Activated T-cell treated with anti-CD3 and anti-CD28 coated beads, Interleukin-2, amount 50 U/mL, for 4 hours (primary cell): ENCODE data around the gene AIG1. TPM values are rescaled to one million over a fixed set of nuclear protein-coding genes. Genes with fewer than 3 reads are reported as not detected.

Source experiments
- ATAC-seq, 2 donors: fragments of 200-7000 bp; cut with Tn5 transposase; one replicate each; pipeline ENCODE4 v1.10.0; 2021
- DNase-seq: peaks from one replicate; pipeline ENCODE4 v3.0.0-alpha.2; 2020
- H3K27me3 Mint-ChIP-seq: one replicate; pipeline ENCODE4 v1.8.0; 2021; ENCODE audit warnings: low read depth, mixed read lengths
- H3K36me3 Mint-ChIP-seq: one replicate; pipeline ENCODE4 v1.8.0; 2022; ENCODE audit warnings: mixed read lengths; ENCODE audit not compliant: insufficient read depth
- H3K4me1 Mint-ChIP-seq: one replicate; pipeline ENCODE4 v1.8.0; 2021; ENCODE audit warnings: low read depth, mixed read lengths
- H3K4me3 Mint-ChIP-seq: one replicate; pipeline ENCODE4 v1.8.0; 2021; ENCODE audit warnings: mild to moderate bottlenecking, moderate library complexity, mixed read lengths
- H3K9me3 Mint-ChIP-seq: one replicate; pipeline ENCODE4 v1.8.0; 2021; ENCODE audit warnings: mixed read lengths
- total RNA-seq, 3 donors: library from RNA; stranded (reverse); gene quantifications; one replicate each; pipeline ENCODE4 v1.2.1, GENCODE V29; 2021

Gene AIG1
- total RNA-seq, 3 donors from 2014 or later = 3.9 to 7.6 (median 5.5) TPM

DNA sequence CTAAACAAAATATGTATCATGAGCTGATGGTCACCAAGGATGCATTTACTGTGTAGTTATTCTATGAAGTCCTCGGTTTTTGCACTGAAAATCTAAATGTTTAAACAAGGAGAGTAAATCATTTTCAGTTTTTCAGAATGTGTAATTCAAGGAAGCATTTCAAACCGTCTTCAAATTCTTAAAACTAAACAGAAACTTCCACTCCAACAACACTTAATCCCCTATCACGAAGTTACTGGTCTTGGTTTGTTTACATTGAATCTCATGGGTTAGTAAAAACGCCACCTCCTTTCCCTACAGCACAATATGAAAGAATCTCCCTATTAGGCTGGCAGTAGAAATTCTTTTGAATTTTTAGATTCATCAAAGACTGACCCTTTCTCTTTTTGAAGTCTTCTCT is 192.9 kb downstream of the AIG1 start:
- DNase-seq (no peak), ATAC-seq (no peak)
- peaks cover 2% of the 10 kb centered on the region for H3K36me3 Mint-ChIP-seq
- H3K27me3 Mint-ChIP-seq = no peaks in the 10 kb centered on the region
- H3K4me1 Mint-ChIP-seq = peaks cover under 1% of the 10 kb centered on the region
- no peak overlapping the region for H3K4me3 Mint-ChIP-seq
- no peaks in the 10 kb centered on the region for H3K9me3 Mint-ChIP-seq

GRCh38 chr6:143258945-143259344 is 198.3 kb downstream of the AIG1 start:
- ATAC-seq = no peak
- Mint-ChIP-seq H3K36me3 (no peaks in the 10 kb centered on the region), H3K9me3 (peaks cover 6% of the 10 kb centered on the region), H3K27me3 (no peaks in the 10 kb centered on the region), H3K4me3 (no peak overlapping the region), H3K4me1 (no peaks in the 10 kb centered on the region)
- no peak for DNase-seq

- H3K36me3 Mint-ChIP-seq = peaks cover 2% of the 10 kb centered on the region
- no peaks in the 10 kb centered on the region for H3K27me3 Mint-ChIP-seq
- no peak overlapping the region for H3K4me3 Mint-ChIP-seq
- DNase-seq (no peak), ATAC-seq (no peak)
- peaks cover 6% of the 10 kb centered on the region for H3K9me3 Mint-ChIP-seq
- H3K4me1 Mint-ChIP-seq = no peaks in the 10 kb centered on the region
These were observed 200.2 kb downstream of the AIG1 start for GRCh38 chr6:143260857-143261256.

- DNase-seq = no peak
- ATAC-seq = no peak
- no peaks in the 10 kb centered on the region for H3K4me1 Mint-ChIP-seq
- peaks cover 2% of the 10 kb centered on the region for H3K36me3 Mint-ChIP-seq
- H3K27me3 Mint-ChIP-seq = no peaks in the 10 kb centered on the region
- H3K4me3 Mint-ChIP-seq = no peak overlapping the region
- peaks cover 6% of the 10 kb centered on the region for H3K9me3 Mint-ChIP-seq
These were observed 201.3 kb downstream of the AIG1 start for GRCh38 chr6:143261899-143262436.

DNA sequence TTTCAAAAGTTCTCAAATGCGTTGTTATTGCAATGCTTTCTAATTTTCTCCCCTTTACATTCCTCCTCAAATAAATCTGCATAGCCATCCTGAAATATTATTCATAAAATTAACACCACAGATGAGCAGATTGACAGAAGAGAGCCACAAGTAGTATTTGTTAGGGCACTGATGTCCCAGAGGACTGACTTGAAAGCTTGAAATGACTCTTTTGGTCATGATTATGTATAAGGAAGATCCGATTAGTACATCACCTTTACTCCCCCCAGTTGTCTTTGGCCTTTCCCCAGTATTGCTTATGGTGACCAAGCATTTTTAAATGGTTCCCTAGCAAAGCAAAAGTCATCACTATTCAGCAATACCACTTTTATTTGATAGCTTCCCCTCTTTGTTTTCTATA is 202.2 kb downstream of the AIG1 start:
- no peak for ATAC-seq
- Mint-ChIP-seq H3K36me3 (peaks cover 2% of the 10 kb centered on the region), H3K9me3 (peaks cover 6% of the 10 kb centered on the region), H3K4me1 (no peaks in the 10 kb centered on the region), H3K27me3 (no peaks in the 10 kb centered on the region), H3K4me3 (no peak overlapping the region)
- no peak for DNase-seq

DNA sequence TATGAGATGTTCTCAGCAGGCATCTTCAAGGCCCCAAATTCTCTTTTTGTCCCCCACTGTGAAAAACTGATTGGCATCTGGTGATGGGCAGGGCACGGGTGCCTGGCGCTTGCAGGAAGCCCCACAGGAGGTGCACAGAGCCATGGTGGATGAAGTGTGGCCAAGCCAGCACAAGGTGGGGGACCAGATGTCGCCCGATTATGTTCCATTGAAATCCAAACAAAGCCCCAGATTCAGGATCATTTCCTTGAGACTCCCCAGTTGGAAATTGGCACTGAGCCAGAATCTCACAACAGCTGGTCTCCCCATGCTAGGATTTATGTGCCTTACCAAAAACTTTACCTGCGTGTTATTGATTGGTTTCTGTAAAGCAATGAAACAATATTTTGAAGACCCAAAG is 203.7 kb downstream of the AIG1 start:
- no peak for DNase-seq
- Mint-ChIP-seq H3K36me3 (peaks cover 2% of the 10 kb centered on the region), H3K9me3 (peaks cover under 1% of the 10 kb centered on the region), H3K4me3 (no peak overlapping the region), H3K4me1 (no peaks in the 10 kb centered on the region), H3K27me3 (no peaks in the 10 kb centered on the region)
- no peak for ATAC-seq

- H3K9me3 Mint-ChIP-seq = no peaks in the 10 kb centered on the region
- peaks cover 2% of the 10 kb centered on the region for H3K36me3 Mint-ChIP-seq
- no peak overlapping the region for H3K4me3 Mint-ChIP-seq
- H3K4me1 Mint-ChIP-seq = no peaks in the 10 kb centered on the region
- ATAC-seq = no peak
- no peak for DNase-seq
- H3K27me3 Mint-ChIP-seq = no peaks in the 10 kb centered on the region
These were observed 204.5 kb downstream of the AIG1 start for GRCh38 chr6:143264986-143265764.

GRCh38 chr6:143267760-143268159 is 207.1 kb downstream of the AIG1 start:
- DNase-seq (no peak), ATAC-seq (no peak)
- Mint-ChIP-seq H3K4me3 (no peak overlapping the region), H3K9me3 (no peaks in the 10 kb centered on the region), H3K27me3 (no peaks in the 10 kb centered on the region), H3K36me3 (peaks cover 2% of the 10 kb centered on the region), H3K4me1 (no peaks in the 10 kb centered on the region)

- Mint-ChIP-seq H3K9me3 (peaks cover 3% of the 10 kb centered on the region), H3K27me3 (no peaks in the 10 kb centered on the region), H3K4me3 (no peak overlapping the region), H3K36me3 (peaks cover 5% of the 10 kb centered on the region), H3K4me1 (no peaks in the 10 kb centered on the region)
- ATAC-seq (no peak), DNase-seq (no peak)
These were observed 207.8 kb downstream of the AIG1 start for GRCh38 chr6:143268439-143268838.

DNA sequence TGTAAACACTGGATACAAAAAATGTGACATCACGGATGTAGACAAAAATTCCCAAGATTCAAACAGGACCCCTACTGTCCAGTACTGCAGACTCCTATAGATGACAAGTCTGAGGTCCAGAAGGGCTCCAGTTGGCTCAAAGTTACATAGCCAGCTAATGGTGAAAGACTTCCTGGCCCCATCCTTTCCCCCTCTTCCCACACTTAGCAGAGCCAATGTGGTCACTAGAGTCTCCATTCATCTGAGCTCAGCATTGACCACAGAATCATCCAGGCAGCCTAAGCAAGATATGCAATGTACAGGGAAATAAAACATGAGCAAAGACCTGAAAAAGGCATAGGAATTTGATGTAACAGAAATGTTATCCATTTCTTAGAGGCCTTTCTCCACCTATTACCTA is 209.3 kb downstream of the AIG1 start:
- DNase-seq (no peak), ATAC-seq (no peak)
- H3K27me3 Mint-ChIP-seq = no peaks in the 10 kb centered on the region
- H3K9me3 Mint-ChIP-seq = peaks cover 5% of the 10 kb centered on the region
- no peak overlapping the region for H3K4me3 Mint-ChIP-seq
- peaks cover 7% of the 10 kb centered on the region for H3K36me3 Mint-ChIP-seq
- no peaks in the 10 kb centered on the region for H3K4me1 Mint-ChIP-seq

- no peak overlapping the region for H3K4me3 Mint-ChIP-seq
- DNase-seq = no peak
- ATAC-seq = no peak
These were observed 210.3 kb downstream of the AIG1 start for GRCh38 chr6:143271024-143271423.

DNA sequence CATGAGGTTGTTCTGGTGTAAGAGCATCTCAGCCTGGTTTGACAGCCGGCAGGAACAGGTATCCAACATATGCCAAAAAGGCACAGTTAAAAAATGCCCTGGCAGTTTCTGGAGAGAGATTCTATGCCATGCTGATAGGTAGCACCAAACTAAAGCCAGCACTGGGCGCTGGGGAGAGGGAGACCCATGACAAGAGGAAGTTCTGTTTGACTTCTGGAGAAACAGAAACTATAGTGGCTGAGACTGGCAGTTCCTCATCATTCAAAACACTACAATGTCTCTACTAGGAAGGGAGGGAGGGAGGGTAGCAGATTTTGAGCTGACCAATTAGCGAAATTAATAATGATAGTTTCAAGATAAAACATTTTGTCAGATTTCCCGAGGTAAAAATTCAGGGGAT is 215.7 kb downstream of the AIG1 start:
- H3K4me3 Mint-ChIP-seq = no peak overlapping the region
- peaks cover 5% of the 10 kb centered on the region for H3K9me3 Mint-ChIP-seq
- no peaks in the 10 kb centered on the region for H3K27me3 Mint-ChIP-seq
- peaks cover 5% of the 10 kb centered on the region for H3K36me3 Mint-ChIP-seq
- H3K4me1 Mint-ChIP-seq = peaks cover 3% of the 10 kb centered on the region
- DNase-seq (no peak), ATAC-seq (no peak)

More at GRCh38 chr6:143271024-143271423, 210.3 kb downstream of the AIG1 start:
- Mint-ChIP-seq H3K27me3 (no peaks in the 10 kb centered on the region), H3K4me1 (no peaks in the 10 kb centered on the region), H3K36me3 (peaks cover 5% of the 10 kb centered on the region), H3K9me3 (peaks cover 5% of the 10 kb centered on the region)

- no peak for DNase-seq
- no peaks in the 10 kb centered on the region for H3K36me3 Mint-ChIP-seq
- ATAC-seq = no peak
- no peaks in the 10 kb centered on the region for H3K27me3 Mint-ChIP-seq
- H3K4me1 Mint-ChIP-seq = peaks cover 3% of the 10 kb centered on the region
- no peaks in the 10 kb centered on the region for H3K9me3 Mint-ChIP-seq
- no peak overlapping the region for H3K4me3 Mint-ChIP-seq
These were observed 218.7 kb downstream of the AIG1 start for GRCh38 chr6:143279385-143279784.

DNA sequence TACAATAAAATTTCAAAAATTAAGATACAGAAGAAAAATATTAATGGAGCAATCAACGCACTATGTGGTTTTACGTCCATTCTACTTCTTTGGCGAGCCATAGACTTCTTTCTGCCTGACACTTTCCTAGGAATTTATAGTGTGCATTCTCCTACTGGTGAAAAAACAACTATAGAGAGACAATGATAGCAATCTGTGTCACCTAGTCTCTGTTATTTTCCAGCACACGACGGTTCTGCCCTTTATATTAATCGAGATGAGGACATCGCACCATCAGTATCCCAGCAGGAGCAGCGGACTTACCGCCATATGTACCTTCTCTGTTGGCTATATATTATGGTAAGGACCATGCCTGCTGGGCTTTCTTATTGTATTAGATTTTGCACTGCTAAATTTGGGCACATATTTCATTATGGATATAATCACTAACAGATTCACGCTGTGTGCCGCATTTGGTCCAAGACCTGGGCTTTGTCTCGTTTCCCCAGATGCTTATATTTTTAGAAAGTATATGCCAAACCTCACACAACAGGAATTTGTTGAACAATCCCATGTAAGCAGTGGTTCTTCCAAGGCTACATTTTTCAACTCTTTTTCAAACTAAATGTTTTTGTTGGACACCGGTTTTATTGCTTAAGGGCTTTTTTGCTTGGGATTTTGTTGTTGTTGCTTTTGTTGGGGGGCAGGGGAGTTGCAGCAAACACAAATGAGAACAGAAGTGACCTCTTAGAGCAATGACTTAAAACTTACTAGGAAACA is 223.4 kb downstream of the AIG1 start:
- no peak for ATAC-seq
- H3K9me3 Mint-ChIP-seq = no peaks in the 10 kb centered on the region

More for the DNA sequence above, 223.4 kb downstream of the AIG1 start:
- no peaks in the 10 kb centered on the region for H3K4me1 Mint-ChIP-seq
- DNase-seq = no peak
- H3K4me3 Mint-ChIP-seq = no peak overlapping the region
- no peaks in the 10 kb centered on the region for H3K27me3 Mint-ChIP-seq
- peaks cover 1% of the 10 kb centered on the region for H3K36me3 Mint-ChIP-seq
